SK-N-SH (cell line): ENCODE measurements around the gene AKT1. TPM values are rescaled to one million over a fixed set of nuclear protein-coding genes. Genes with fewer than 3 reads are reported as not detected.

Source experiments
- CTCF ChIA-PET: fragments of 300-600, 350-600 bp; formaldehyde crosslinking; extraction: SDS; loops from one replicate; lab custom pipeline; 2021; lab: Yijun Ruan, JAX
- POLR2A ChIA-PET: fragments of 350-600 bp; sonication (Branson Sonifier 250); formaldehyde crosslinking; extraction: SDS; loops from one replicate; lab custom pipeline; 2020; ENCODE audit warnings: antibody characterized with exemption, inconsistent platforms; lab: Yijun Ruan, JAX
- DNase-seq: peaks from one replicate; pipeline ENCODE4 v3.0.0; 2012
- H2AFZ ChIP-seq: fragments of 200-600 bp; sonication (generic); 2 replicates; pipeline ENCODE4 v1.8.1; 2016; ENCODE audit warnings: antibody characterized with exemption, mild to moderate bottlenecking, low read depth
- H3F3A ChIP-seq: fragments of 200-600 bp; sonication (generic); replicated peaks from 2 replicates; pipeline ENCODE3; 2016; ENCODE audit warnings: antibody characterized with exemption, mild to moderate bottlenecking; ENCODE audit not compliant: insufficient read depth
- H3K27ac ChIP-seq, 2 experiments: fragments of 200-500 bp in 1 of 2; fragments of 200-600 bp in 1 of 2; sonication (Bioruptor generic) in 1 of 2; sonication (generic), shearing (Covaris generic) in 1 of 2; 2 replicates each; pipeline versions ENCODE4 v1.5.1 to v1.6.1; 2014 to 2016; ENCODE audit warnings: low read depth in 2 of 2, inconsistent platforms in 1 of 2, low read length in 1 of 2, mild to moderate bottlenecking in 1 of 2, mixed read lengths in 1 of 2
- H3K27me3 ChIP-seq: fragments of 200-600 bp; sonication (generic), shearing (Covaris generic); 2 replicates; pipeline ENCODE4 v1.6.1; 2016; ENCODE audit warnings: mixed run types; ENCODE audit not compliant: insufficient read depth
- H3K36me3 ChIP-seq, 2 experiments: fragments of 200-500 bp in 1 of 2; fragments of 200-600 bp in 1 of 2; sonication (Bioruptor generic) in 1 of 2; sonication (generic) in 1 of 2; replicated peaks in 1 of 2; 2 replicates each; pipeline versions ENCODE3 to v1.5.1; 2014 to 2016; ENCODE audit warnings: low read length in 1 of 2, mild to moderate bottlenecking in 1 of 2; ENCODE audit not compliant: insufficient read depth in 2 of 2, control insufficient read depth in 1 of 2
- H3K4me1 ChIP-seq, 2 experiments: fragments of 200-500 bp in 1 of 2; fragments of 200-600 bp in 1 of 2; sonication (Bioruptor generic) in 1 of 2; sonication (generic), shearing (Covaris generic) in 1 of 2; 2 replicates each; pipeline versions ENCODE4 v1.5.1 to v1.6.1; 2014 to 2016; ENCODE audit warnings: low read depth in 1 of 2, low read length in 1 of 2, mixed run types in 1 of 2; ENCODE audit not compliant: insufficient read depth in 2 of 2, control insufficient read depth in 1 of 2
- H3K4me2 ChIP-seq: fragments of 200-600 bp; sonication (generic), shearing (Covaris generic); 2 replicates; pipeline ENCODE4 v1.6.1; 2017; ENCODE audit warnings: mixed run types
- H3K4me3 ChIP-seq, 2 experiments: fragments of 200-500 bp in 1 of 2; fragments of 200-600 bp in 1 of 2; sonication (Bioruptor generic) in 1 of 2; sonication (generic), shearing (Covaris generic) in 1 of 2; 2 replicates each; pipeline versions ENCODE4 v1.5.1 to v1.8.1; 2014 to 2016; ENCODE audit warnings: low read depth in 2 of 2, inconsistent platforms in 1 of 2, low read length in 1 of 2, mild to moderate bottlenecking in 1 of 2, mixed read lengths in 1 of 2, moderate library complexity in 1 of 2
- H3K79me2 ChIP-seq: fragments of 200-600 bp; sonication (generic); 2 replicates; pipeline ENCODE4 v1.8.1; 2017; ENCODE audit warnings: mild to moderate bottlenecking; ENCODE audit not compliant: insufficient read depth
- H3K9ac ChIP-seq: fragments of 200-600 bp; sonication (generic); 2 replicates; pipeline ENCODE4 v1.6.1; 2017; ENCODE audit warnings: mixed run types
- H3K9me2 ChIP-seq: fragments of 200-600 bp; sonication (generic); 2 replicates; pipeline ENCODE4 v1.6.1; 2017; ENCODE audit warnings: mixed run types
- H3K9me3 ChIP-seq: fragments of 200-600 bp; sonication (generic); 2 replicates; pipeline ENCODE4 v1.6.1; 2017; ENCODE audit warnings: mixed run types, mild to moderate bottlenecking, moderate library complexity
- H4K20me1 ChIP-seq: fragments of 200-600 bp; sonication (generic); 2 replicates; pipeline ENCODE4 v1.6.1; 2017; ENCODE audit warnings: mild to moderate bottlenecking, mixed run types; ENCODE audit not compliant: insufficient read depth
- CHD2 ChIP-seq: fragments of 150-350 bp; IDR thresholded peaks from 2 replicates; pipeline ENCODE4 v1.6.1; 2018; ENCODE audit warnings: low read length; ENCODE audit not compliant: partially characterized antibody
- CTCF ChIP-seq: fragments of 200-600 bp; sonication (generic); IDR thresholded peaks from 2 replicates; pipeline ENCODE4 v1.6.1; 2017; ENCODE audit warnings: antibody characterized with exemption, mild to moderate bottlenecking, moderate library complexity
- EZH2phosphoT487 ChIP-seq: fragments of 200-600 bp; sonication (generic); IDR thresholded peaks from 2 replicates; pipeline ENCODE4 v1.6.1; 2017; ENCODE audit warnings: low read depth, mixed run types, mild to moderate bottlenecking, antibody characterized with exemption, moderate library complexity, borderline replicate concordance
- GATA2 ChIP-seq: sonication (generic); formaldehyde crosslinking; IDR thresholded peaks from 2 replicates; pipeline ENCODE4 v1.5.0; 2020; ENCODE audit warnings: mild to moderate bottlenecking, missing genetic modification reagents
- JUND ChIP-seq: IDR thresholded peaks from 2 replicates; pipeline ENCODE4 v1.4.0; 2012
- MEF2A ChIP-seq: IDR thresholded peaks from 2 replicates; pipeline ENCODE4 v1.4.0; 2012; ENCODE audit warnings: low read depth, borderline replicate concordance
- PBX3 ChIP-seq: IDR thresholded peaks from 2 replicates; pipeline ENCODE4; 2012
- RAD21 ChIP-seq: IDR thresholded peaks from 2 replicates; pipeline ENCODE4 v1.6.1; 2012; ENCODE audit warnings: mild to moderate bottlenecking, low read length
- RXRA ChIP-seq: IDR thresholded peaks from 2 replicates; pipeline ENCODE4 v1.4.0; 2012; ENCODE audit warnings: low read depth, mild to moderate bottlenecking, borderline replicate concordance
- SMC3 ChIP-seq: IDR thresholded peaks from 2 replicates; pipeline ENCODE4 v1.6.1; 2012; ENCODE audit warnings: low read depth, low read length, improper control_type of control experiment
- TEAD4 ChIP-seq: IDR thresholded peaks from 2 replicates; pipeline ENCODE4 v1.4.0; 2012; ENCODE audit warnings: mild to moderate bottlenecking, borderline replicate concordance; ENCODE audit not compliant: insufficient read depth
- USF1 ChIP-seq: IDR thresholded peaks from 2 replicates; pipeline ENCODE4 v1.4.0; 2012; ENCODE audit warnings: low read depth, borderline replicate concordance
- YY1 ChIP-seq: IDR thresholded peaks from 2 replicates; pipeline ENCODE4 v1.4.0; 2012; ENCODE audit warnings: low read depth, mild to moderate bottlenecking
- ZBTB33 ChIP-seq: IDR thresholded peaks from 2 replicates; pipeline ENCODE4 v1.4.0; 2012; ENCODE audit warnings: low read depth, borderline replicate concordance
- WGBS: methylation state at CpG from one replicate; pipeline ENCODE4 v1.1.6; 2017; ENCODE audit warnings: low lambda C conversion rate; 5-methylcytosine and 5-hydroxymethylcytosine counted together
- polyA plus RNA-seq, 3 experiments: library from polyadenylated mRNA; depleted of rRNA; stranded (reverse); fragments of >200 nt; gene quantifications; 2 replicates each; pipeline ENCODE4 v1.2.3, GENCODE V29; 2012

AKT1 gene
- polyA plus RNA-seq, 1 of the 3 experiments (the other 2 are of a cell fraction) = 198 TPM

- H3K9me3 ChIP-seq = no peaks in the 10 kb centered on the region
- peaks cover 4 to 32% of the 10 kb centered on the region in 2 experiments; a peak in 3 of 4 replicates for H3K4me1 ChIP-seq
- H3K27ac ChIP-seq = no peak overlapping the region; a peak in 1 of 4 replicates
- DNase-seq = no peak
- peaks cover 0 to 35% of the 10 kb centered on the region in 2 experiments for H3K36me3 ChIP-seq
- POLR2A ChIA-PET = interaction anchor here (1.0 kb wide), 1 partner anchor 29 kb away, joined by 3 read pairs; no protein-coding TSS in a partner anchor
- TF ChIP-seq GATA2 (CRISPR knock-in tag) (no peak), PBX3 (no peak), MEF2A (no peak), SMC3 (no peak), RAD21 (no peak), TEAD4 (no peak), CHD2 (no peak), ZBTB33 (no peak), YY1 (no peak)
- H3K4me3 ChIP-seq = no peak overlapping the region
- no peak overlapping the region for H2AFZ ChIP-seq
- H3K4me2 ChIP-seq = peak overlapping the region; percentile 100
- H3K9ac ChIP-seq = no peak overlapping the region
- H3K27me3 ChIP-seq = no peaks in the 10 kb centered on the region
- H3K9me2 ChIP-seq = no peaks in the 10 kb centered on the region
- WGBS = 90% methylated on average over 15 of the region's 25 CpGs
- H4K20me1 ChIP-seq = peaks cover 74% of the 10 kb centered on the region
- CTCF ChIA-PET = interaction anchor here (0.7 to 6.3 kb wide), 3 partner anchors 24 to 34 kb away, joined by 3 to 35 read pairs (median 4); no protein-coding TSS in a partner anchor
- H3F3A ChIP-seq = no peaks in the 10 kb centered on the region
- H3K79me2 ChIP-seq = peaks cover 76% of the 10 kb centered on the region
Observed at GRCh38 chr14:104792101-104792884, 3.3 kb downstream of the AKT1 start.

- ChIA-PET POLR2A (no interaction called here), CTCF (interaction anchor here (0.7 to 6.3 kb wide), 3 partner anchors 23 to 34 kb away, joined by 3 to 35 read pairs (median 4); no protein-coding TSS in a partner anchor)
- no peaks in the 10 kb centered on the region for H3K9me3 ChIP-seq
- H3K27ac ChIP-seq = no peak overlapping the region
- H3K27me3 ChIP-seq = no peaks in the 10 kb centered on the region
- no peak overlapping the region for H3K4me2 ChIP-seq
- H3K36me3 ChIP-seq = peaks cover 0 to 38% of the 10 kb centered on the region in 2 experiments
- no peak for TF ChIP-seq USF1
- TF ChIP-seq JUND = no peak
- TF ChIP-seq RAD21 = no peak
- no peak for TF ChIP-seq MEF2A
- no peak for TF ChIP-seq YY1
- TF ChIP-seq EZH2phosphoT487 = no peak
- no peak for TF ChIP-seq RXRA
- no peak for TF ChIP-seq CTCF
- TF ChIP-seq, all 33 proteins: peak for 0
- peaks cover 4 to 28% of the 10 kb centered on the region in 2 experiments; a peak in 3 of 4 replicates for H3K4me1 ChIP-seq
- H3K79me2 ChIP-seq = peaks cover 84% of the 10 kb centered on the region
- peaks cover 83% of the 10 kb centered on the region for H4K20me1 ChIP-seq
- H3K4me3 ChIP-seq = no peak overlapping the region
- DNase-seq = no peak
- H3K9ac ChIP-seq = no peak overlapping the region
- whole genome bisulfite sequencing = 98% methylated on average over 7 of the region's 9 CpGs
- no peaks in the 10 kb centered on the region for H3F3A ChIP-seq
- H2AFZ ChIP-seq = no peak overlapping the region
- no peaks in the 10 kb centered on the region for H3K9me2 ChIP-seq
Observed at GRCh38 chr14:104791425-104791824, 4.1 kb downstream of the AKT1 start.
